Neural cell (in vitro differentiated cells): ENCODE data around the gene PCGF3. TPM values are rescaled to one million over a fixed set of nuclear protein-coding genes. Genes with fewer than 3 reads are reported as not detected.

Source experiments
- H2AFZ ChIP-seq: fragments of 200-600, 300-800 bp; sonication (generic), shearing (Covaris generic); 2 replicates; pipeline ENCODE4 v1.6.0; 2014; ENCODE audit warnings: low read depth, mild to moderate bottlenecking, antibody characterized with exemption, low read length, moderate library complexity
- H3F3A ChIP-seq: fragments of 200-600 bp; shearing (Covaris generic); 2 replicates; pipeline ENCODE4 v1.6.1; 2016; ENCODE audit warnings: mild to moderate bottlenecking, moderate library complexity, mixed read lengths, antibody characterized with exemption, low read length; ENCODE audit not compliant: insufficient read depth, poor library complexity, severe bottlenecking
- H3K27ac ChIP-seq: fragments of 200-600, 300-800 bp; sonication (generic), shearing (Covaris generic); 2 replicates; pipeline ENCODE4 v1.5.1; 2014; ENCODE audit warnings: mild to moderate bottlenecking, low read length, moderate library complexity
- H3K27me3 ChIP-seq: fragments of 300-800, 200-600 bp; sonication (generic), shearing (Covaris generic); 2 replicates; pipeline ENCODE4 v1.6.0; 2014; ENCODE audit warnings: mild to moderate bottlenecking, low read depth, low read length, moderate library complexity; ENCODE audit not compliant: insufficient read depth
- H3K36me3 ChIP-seq: fragments of 300-800, 200-600 bp; sonication (generic), shearing (Covaris generic); 2 replicates; pipeline ENCODE4 v1.5.1; 2014; ENCODE audit warnings: mild to moderate bottlenecking, antibody characterized with exemption, low read length, moderate library complexity; ENCODE audit not compliant: insufficient read depth
- H3K4me2 ChIP-seq: fragments of 300-800, 200-600 bp; sonication (generic), shearing (Covaris generic); 2 replicates; pipeline ENCODE4 v1.6.0; 2014; ENCODE audit warnings: mild to moderate bottlenecking, low read length
- H3K4me3 ChIP-seq: fragments of 300-800, 200-600 bp; sonication (generic), shearing (Covaris generic); 2 replicates; pipeline ENCODE4 v1.5.1; 2014; ENCODE audit warnings: mild to moderate bottlenecking, low read length, moderate library complexity
- H3K79me2 ChIP-seq: fragments of 200-600 bp; shearing (Covaris generic); replicated peaks from 2 replicates; pipeline ENCODE4 v1.6.0; 2014; ENCODE audit warnings: mild to moderate bottlenecking, low read length, moderate library complexity; ENCODE audit not compliant: insufficient read depth
- H3K9ac ChIP-seq: fragments of 300-800, 200-600 bp; sonication (generic), shearing (Covaris generic); 2 replicates; pipeline ENCODE4 v1.6.1; 2016; ENCODE audit warnings: mild to moderate bottlenecking, low read length, mixed read lengths
- H3K9me2 ChIP-seq: fragments of 200-600 bp; shearing (Covaris generic); 2 replicates; pipeline ENCODE4 v1.6.1; 2016; ENCODE audit warnings: mild to moderate bottlenecking, low read length, mixed read lengths; ENCODE audit not compliant: insufficient read depth
- H3K9me3 ChIP-seq: fragments of 200-600, 300-800 bp; sonication (generic), shearing (Covaris generic); 2 replicates; pipeline ENCODE4 v1.6.1; 2016; ENCODE audit warnings: mild to moderate bottlenecking, mixed run types, low read length, moderate library complexity, mixed read lengths
- H4K20me1 ChIP-seq: fragments of 200-600 bp; shearing (Covaris generic); 2 replicates; pipeline ENCODE4 v1.6.1; 2016; ENCODE audit warnings: mild to moderate bottlenecking, mixed run types; ENCODE audit not compliant: insufficient read depth
- EP300 ChIP-seq: fragments of 450-650 bp; conservative IDR thresholded peaks from 2 replicates; pipeline ENCODE4 v1.6.1; 2014; ENCODE audit warnings: antibody characterized with exemption, mild to moderate bottlenecking, moderate library complexity; ENCODE audit not compliant: poor library complexity, severe bottlenecking
- EZH2 ChIP-seq: fragments of 200-600, 300-800 bp; shearing (Covaris generic), sonication (generic); IDR thresholded peaks from 2 replicates; pipeline ENCODE4 v1.6.1; 2014; ENCODE audit warnings: antibody characterized with exemption, low read length, borderline replicate concordance, mild to moderate bottlenecking; ENCODE audit not compliant: insufficient read depth, poor library complexity, severe bottlenecking
- MXI1 ChIP-seq: fragments of 450-650 bp; conservative IDR thresholded peaks from 2 replicates; pipeline ENCODE4 v1.6.1; 2014; ENCODE audit warnings: antibody characterized with exemption, mild to moderate bottlenecking; ENCODE audit not compliant: poor library complexity, severe bottlenecking
- POLR2AphosphoS5 ChIP-seq: IDR thresholded peaks from 2 replicates; pipeline ENCODE4 v1.6.1; 2012
- RAD21 ChIP-seq: fragments of 450-650 bp; conservative IDR thresholded peaks from 2 replicates; pipeline ENCODE4 v1.6.1; 2014; ENCODE audit warnings: antibody characterized with exemption, mild to moderate bottlenecking, moderate library complexity
- SMC3 ChIP-seq: fragments of 450-650 bp; conservative IDR thresholded peaks from 2 replicates; pipeline ENCODE4 v1.6.1; 2014; ENCODE audit warnings: antibody characterized with exemption, mild to moderate bottlenecking, moderate library complexity; ENCODE audit not compliant: poor library complexity
- TAF1 ChIP-seq: IDR thresholded peaks from 2 replicates; pipeline ENCODE4 v1.6.1; 2012; ENCODE audit warnings: low read depth
- polyA plus RNA-seq: library from polyadenylated mRNA; depleted of rRNA; stranded (reverse); fragments of >200 nt; gene quantifications from 2 replicates; pipeline ENCODE4 v1.2.3, GENCODE V29; 2014
- TF ChIP-seq, protein P1 (sequence below): IDR thresholded peaks from 2 replicates; pipeline ENCODE4 v1.6.1; 2012; ENCODE audit warnings: borderline replicate concordance
- TF ChIP-seq, protein P2 (sequence below): fragments of 450-650 bp; IDR thresholded peaks from 2 replicates; pipeline ENCODE4 v1.5.1; 2014; ENCODE audit warnings: antibody characterized with exemption, mild to moderate bottlenecking, moderate library complexity; ENCODE audit not compliant: poor library complexity, severe bottlenecking

The PCGF3 gene
- polyA plus RNA-seq, 1 donor from 2014 or later, result 117 TPM

DNA sequence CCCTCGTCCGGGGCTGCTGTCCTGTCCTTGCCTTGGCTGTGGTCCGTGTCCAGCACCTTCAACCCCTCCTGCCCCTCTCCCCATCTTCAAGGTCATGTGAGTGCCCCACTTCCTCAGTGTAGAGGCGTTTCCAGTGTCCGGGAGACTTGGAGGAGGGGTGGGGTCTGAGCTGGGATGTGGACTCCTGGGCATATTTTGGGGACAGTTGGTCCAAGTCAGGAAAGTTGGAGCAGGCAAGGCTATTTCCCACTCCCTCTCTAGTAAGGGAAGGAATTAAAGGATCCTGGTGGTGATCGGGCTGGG, 3.0 kb downstream of the PCGF3 start:
- H3K9me2 ChIP-seq, result no peaks in the 10 kb centered on the region
- no peak overlapping the region for H2AFZ ChIP-seq
- H3K36me3 ChIP-seq, result no peaks in the 10 kb centered on the region
- H3K27me3 ChIP-seq, result no peaks in the 10 kb centered on the region
- peak overlapping the region; percentile 80 for H3K4me3 ChIP-seq
- H3K4me2 ChIP-seq, result peak overlapping the region; percentile 51
- no peaks in the 10 kb centered on the region for H3K9me3 ChIP-seq
- peaks cover 20% of the 10 kb centered on the region for H4K20me1 ChIP-seq
- peaks cover 6% of the 10 kb centered on the region for H3F3A ChIP-seq
- no peak overlapping the region for H3K27ac ChIP-seq
- peaks cover 68% of the 10 kb centered on the region for H3K79me2 ChIP-seq
- no peak overlapping the region for H3K9ac ChIP-seq
- TF ChIP-seq POLR2AphosphoS5 (no peak), TAF1 (no peak), EP300 (no peak), EZH2 (no peak), MXI1 (no peak), SMC3 (no peak), RAD21 (no peak)
- TF ChIP-seq, protein P1, sequence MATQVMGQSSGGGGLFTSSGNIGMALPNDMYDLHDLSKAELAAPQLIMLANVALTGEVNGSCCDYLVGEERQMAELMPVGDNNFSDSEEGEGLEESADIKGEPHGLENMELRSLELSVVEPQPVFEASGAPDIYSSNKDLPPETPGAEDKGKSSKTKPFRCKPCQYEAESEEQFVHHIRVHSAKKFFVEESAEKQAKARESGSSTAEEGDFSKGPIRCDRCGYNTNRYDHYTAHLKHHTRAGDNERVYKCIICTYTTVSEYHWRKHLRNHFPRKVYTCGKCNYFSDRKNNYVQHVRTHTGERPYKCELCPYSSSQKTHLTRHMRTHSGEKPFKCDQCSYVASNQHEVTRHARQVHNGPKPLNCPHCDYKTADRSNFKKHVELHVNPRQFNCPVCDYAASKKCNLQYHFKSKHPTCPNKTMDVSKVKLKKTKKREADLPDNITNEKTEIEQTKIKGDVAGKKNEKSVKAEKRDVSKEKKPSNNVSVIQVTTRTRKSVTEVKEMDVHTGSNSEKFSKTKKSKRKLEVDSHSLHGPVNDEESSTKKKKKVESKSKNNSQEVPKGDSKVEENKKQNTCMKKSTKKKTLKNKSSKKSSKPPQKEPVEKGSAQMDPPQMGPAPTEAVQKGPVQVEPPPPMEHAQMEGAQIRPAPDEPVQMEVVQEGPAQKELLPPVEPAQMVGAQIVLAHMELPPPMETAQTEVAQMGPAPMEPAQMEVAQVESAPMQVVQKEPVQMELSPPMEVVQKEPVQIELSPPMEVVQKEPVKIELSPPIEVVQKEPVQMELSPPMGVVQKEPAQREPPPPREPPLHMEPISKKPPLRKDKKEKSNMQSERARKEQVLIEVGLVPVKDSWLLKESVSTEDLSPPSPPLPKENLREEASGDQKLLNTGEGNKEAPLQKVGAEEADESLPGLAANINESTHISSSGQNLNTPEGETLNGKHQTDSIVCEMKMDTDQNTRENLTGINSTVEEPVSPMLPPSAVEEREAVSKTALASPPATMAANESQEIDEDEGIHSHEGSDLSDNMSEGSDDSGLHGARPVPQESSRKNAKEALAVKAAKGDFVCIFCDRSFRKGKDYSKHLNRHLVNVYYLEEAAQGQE, result no peak
- TF ChIP-seq, protein P2, sequence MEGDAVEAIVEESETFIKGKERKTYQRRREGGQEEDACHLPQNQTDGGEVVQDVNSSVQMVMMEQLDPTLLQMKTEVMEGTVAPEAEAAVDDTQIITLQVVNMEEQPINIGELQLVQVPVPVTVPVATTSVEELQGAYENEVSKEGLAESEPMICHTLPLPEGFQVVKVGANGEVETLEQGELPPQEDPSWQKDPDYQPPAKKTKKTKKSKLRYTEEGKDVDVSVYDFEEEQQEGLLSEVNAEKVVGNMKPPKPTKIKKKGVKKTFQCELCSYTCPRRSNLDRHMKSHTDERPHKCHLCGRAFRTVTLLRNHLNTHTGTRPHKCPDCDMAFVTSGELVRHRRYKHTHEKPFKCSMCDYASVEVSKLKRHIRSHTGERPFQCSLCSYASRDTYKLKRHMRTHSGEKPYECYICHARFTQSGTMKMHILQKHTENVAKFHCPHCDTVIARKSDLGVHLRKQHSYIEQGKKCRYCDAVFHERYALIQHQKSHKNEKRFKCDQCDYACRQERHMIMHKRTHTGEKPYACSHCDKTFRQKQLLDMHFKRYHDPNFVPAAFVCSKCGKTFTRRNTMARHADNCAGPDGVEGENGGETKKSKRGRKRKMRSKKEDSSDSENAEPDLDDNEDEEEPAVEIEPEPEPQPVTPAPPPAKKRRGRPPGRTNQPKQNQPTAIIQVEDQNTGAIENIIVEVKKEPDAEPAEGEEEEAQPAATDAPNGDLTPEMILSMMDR, result no peak

DNA sequence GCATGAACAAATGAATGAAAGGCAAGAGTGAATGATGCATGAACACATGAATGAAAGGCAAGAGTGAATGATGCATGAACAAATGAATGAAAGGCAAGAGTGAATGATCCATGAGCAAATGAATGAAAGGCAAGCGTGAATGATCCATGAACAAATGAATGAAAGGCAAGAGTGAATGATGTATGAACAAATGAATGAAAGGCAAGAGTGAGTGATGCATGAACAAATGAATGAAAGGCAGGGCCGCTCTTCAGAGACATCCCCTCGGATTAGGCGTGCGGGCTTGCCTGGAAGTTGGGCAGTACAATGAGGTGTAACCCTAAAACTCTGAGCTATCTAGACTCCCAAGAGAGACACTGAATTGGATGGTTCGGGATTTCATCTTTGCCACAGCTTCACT, 3.7 kb downstream of the PCGF3 start:
- Histone ChIP-seq H3K27me3 (no peaks in the 10 kb centered on the region), H3K4me3 (peak overlapping the region; percentile 80)
- TF ChIP-seq TAF1 (no peak), MXI1 (no peak), EZH2 (no peak), EP300 (no peak), POLR2AphosphoS5 (no peak), RAD21 (no peak), SMC3 (no peak)
- TF ChIP-seq, protein P2, result no peak
- TF ChIP-seq, protein P1, result no peak

More for the DNA sequence above, 3.7 kb downstream of the PCGF3 start:
- no peaks in the 10 kb centered on the region for H3K36me3 ChIP-seq
- peaks cover 75% of the 10 kb centered on the region for H3K79me2 ChIP-seq
- no peaks in the 10 kb centered on the region for H3K9me3 ChIP-seq
- H3K9me2 ChIP-seq, result no peaks in the 10 kb centered on the region
- peaks cover 6% of the 10 kb centered on the region for H3F3A ChIP-seq
- H4K20me1 ChIP-seq, result peaks cover 27% of the 10 kb centered on the region
- no peak overlapping the region for H2AFZ ChIP-seq
- H3K9ac ChIP-seq, result no peak overlapping the region
- peak overlapping the region; percentile 51 for H3K4me2 ChIP-seq
- H3K27ac ChIP-seq, result no peak overlapping the region
